ENCODE results near the gene ZNF787. TPM values are rescaled to one million over a fixed set of nuclear protein-coding genes. Genes with fewer than 3 reads are reported as not detected.

The ZNF787 gene
- polyA plus RNA-seq, 3 donors: 1.2 to 16.2 (median 1.8) TPM

DNA sequence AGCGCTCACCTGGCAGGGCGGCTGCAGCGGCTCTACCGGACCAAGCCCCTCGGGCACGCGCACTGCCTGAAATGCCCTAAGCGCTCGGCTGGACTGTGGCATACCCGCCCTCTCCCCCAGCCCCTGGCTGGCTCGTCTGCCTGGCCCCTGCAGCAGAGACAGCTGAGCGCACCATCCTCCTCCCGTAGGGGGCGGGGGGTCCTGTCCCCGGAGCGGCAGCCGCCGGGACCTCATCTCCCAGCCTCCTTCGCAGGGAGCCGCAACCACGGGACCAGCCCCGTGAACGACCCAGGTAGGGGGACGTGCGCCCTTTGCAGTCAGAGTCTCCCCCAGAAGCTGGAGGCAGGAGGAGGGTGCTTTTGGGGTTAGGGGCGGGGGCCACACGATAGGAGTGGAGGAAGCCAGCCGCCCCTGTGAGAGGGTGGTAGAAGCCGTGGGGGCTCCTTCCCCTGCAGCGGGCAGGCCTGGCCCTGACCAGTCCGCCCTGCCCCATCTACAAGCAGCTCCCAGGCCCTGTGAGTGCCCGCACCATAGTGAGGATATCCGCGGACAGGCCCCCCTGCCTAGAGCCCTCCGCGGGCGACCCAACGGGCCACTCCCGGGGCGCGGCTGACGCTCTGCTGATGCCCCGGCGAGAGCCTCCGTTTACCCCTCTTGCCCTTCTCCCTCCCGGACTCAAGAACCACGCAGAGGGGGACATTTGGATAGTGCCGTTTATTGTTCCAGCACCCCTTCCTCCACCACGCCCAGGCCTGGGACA lies 34.2 kb downstream of the ZNF787 start:
- Histone ChIP-seq H3K36me3 (replicated peaks in 1 of 2; ENCODE audit: control insufficient read depth in 1 of 2, insufficient read depth in 2 of 2, low read length in 2 of 2) (peaks cover 28 to 35% of the 10 kb centered on the region in 2 donors), H2AFZ (ENCODE audit: insufficient read depth, low read depth, low read length, poor library complexity, severe bottlenecking) (no peak overlapping the region), H3K27ac (ENCODE audit: low read depth in 1 of 2, low read length in 2 of 2) (no peak overlapping the region), H3K4me1 (ENCODE audit: control insufficient read depth in 1 of 2, insufficient read depth in 2 of 2, low read length in 2 of 2) (peaks cover under 1% of the 10 kb centered on the region in 2 donors), H4K20me1 (ENCODE audit: insufficient read depth, low read length) (peaks cover 81% of the 10 kb centered on the region), H3K4me3 (replicated peaks in 1 of 3; ENCODE audit: low read depth in 2 of 3, low read length in 3 of 3) (no peak overlapping the region), H3K79me2 (ENCODE audit: insufficient read depth, low read length) (peaks cover 28% of the 10 kb centered on the region), H3K9ac (ENCODE audit: insufficient read depth, low read length, poor library complexity, severe bottlenecking) (no peak overlapping the region), H3K27me3 (ENCODE audit: control insufficient read depth in 2 of 2, insufficient read depth in 2 of 2, low read length in 2 of 2) (peaks cover 0 to 3% of the 10 kb centered on the region in 2 donors), H3K4me2 (replicated peaks; ENCODE audit: extremely low read depth, low read length, poor library complexity, severe bottlenecking) (no peak overlapping the region), H3K9me3 (replicated peaks in 1 of 2; ENCODE audit: control insufficient read depth in 1 of 2, insufficient read depth in 1 of 2, low read length in 2 of 2) (peaks cover 0 to 9% of the 10 kb centered on the region in 2 donors)
- Mint-ChIP-seq H3K4me3 (no peak overlapping the region), H3K9me3 (peaks cover 0 to 6% (median 2%) of the 10 kb centered on the region in 7 donors), H3K27me3 (ENCODE audit: low read depth in 3 of 3) (peaks cover 6 to 12% (median 8%) of the 10 kb centered on the region in 3 donors), H3K27ac (peak overlapping the region in 2 of 7 donors; percentile 56 to 59), H3K36me3 (peaks cover 36 to 47% of the 10 kb centered on the region in 2 donors), H3K4me1 (peaks cover 13% of the 10 kb centered on the region)
- TF ChIP-seq, protein P1, sequence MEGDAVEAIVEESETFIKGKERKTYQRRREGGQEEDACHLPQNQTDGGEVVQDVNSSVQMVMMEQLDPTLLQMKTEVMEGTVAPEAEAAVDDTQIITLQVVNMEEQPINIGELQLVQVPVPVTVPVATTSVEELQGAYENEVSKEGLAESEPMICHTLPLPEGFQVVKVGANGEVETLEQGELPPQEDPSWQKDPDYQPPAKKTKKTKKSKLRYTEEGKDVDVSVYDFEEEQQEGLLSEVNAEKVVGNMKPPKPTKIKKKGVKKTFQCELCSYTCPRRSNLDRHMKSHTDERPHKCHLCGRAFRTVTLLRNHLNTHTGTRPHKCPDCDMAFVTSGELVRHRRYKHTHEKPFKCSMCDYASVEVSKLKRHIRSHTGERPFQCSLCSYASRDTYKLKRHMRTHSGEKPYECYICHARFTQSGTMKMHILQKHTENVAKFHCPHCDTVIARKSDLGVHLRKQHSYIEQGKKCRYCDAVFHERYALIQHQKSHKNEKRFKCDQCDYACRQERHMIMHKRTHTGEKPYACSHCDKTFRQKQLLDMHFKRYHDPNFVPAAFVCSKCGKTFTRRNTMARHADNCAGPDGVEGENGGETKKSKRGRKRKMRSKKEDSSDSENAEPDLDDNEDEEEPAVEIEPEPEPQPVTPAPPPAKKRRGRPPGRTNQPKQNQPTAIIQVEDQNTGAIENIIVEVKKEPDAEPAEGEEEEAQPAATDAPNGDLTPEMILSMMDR (IDR thresholded peaks at IDR 0.05): no peak
- 91% methylated on average over 48 of the region's 49 CpGs for WGBS (ENCODE audit: insufficient coverage)
- intact Hi-C loops (cut with micrococcal nuclease): no loop called here
- DNase-seq: no peak

DNA sequence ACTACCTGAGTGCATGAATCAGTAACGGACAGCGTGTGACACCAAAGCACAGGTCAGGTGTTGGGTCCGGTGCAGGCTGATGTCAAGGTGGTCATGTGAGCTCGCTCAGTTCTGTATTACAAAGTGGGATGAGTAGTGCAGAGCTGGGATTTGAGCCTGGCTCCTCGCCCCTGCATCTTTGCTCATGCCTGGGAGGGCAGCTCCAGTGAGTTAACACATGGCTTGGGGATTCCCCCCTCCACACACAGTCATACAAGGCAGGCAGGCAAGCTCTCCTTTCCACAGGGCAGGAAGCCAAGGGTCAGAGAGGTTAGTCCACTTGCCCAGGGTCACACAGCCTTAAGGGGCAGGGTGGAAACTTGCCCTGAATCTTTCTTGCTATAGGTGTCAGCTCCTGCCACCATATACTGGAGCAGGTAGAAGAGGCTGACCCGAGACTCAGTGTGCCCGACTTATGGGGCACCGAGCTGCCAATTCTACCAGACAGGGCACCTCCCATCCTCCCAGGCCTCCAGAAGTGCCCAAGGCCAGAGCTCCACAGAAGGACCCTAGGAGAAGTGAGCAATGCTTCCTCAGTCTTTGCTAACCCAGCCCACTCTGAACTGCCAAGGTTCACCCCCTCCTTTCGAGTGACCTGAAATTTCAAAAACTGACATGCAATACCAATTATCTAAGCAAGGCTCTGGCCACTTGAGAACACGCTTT lies 35.4 kb downstream of the ZNF787 start:
- WGBS (ENCODE audit: insufficient coverage): 95% methylated on average over 4 of the region's 10 CpGs
- DNase-seq: no peak
- Mint-ChIP-seq H3K27ac (no peak overlapping the region), H3K4me1 (peaks cover 18% of the 10 kb centered on the region), H3K36me3 (peaks cover 30 to 36% of the 10 kb centered on the region in 2 donors), H3K9me3 (peaks cover 0 to 6% (median 2%) of the 10 kb centered on the region in 7 donors), H3K4me3 (no peak overlapping the region), H3K27me3 (ENCODE audit: low read depth in 3 of 3) (peaks cover 14 to 22% (median 19%) of the 10 kb centered on the region in 3 donors)
- Histone ChIP-seq H2AFZ (ENCODE audit: insufficient read depth, low read depth, low read length, poor library complexity, severe bottlenecking) (no peak overlapping the region), H3K4me1 (ENCODE audit: control insufficient read depth in 1 of 2, insufficient read depth in 2 of 2, low read length in 2 of 2) (peaks cover 11 to 12% of the 10 kb centered on the region in 2 donors), H3K79me2 (ENCODE audit: insufficient read depth, low read length) (peaks cover 17% of the 10 kb centered on the region), H3K9ac (ENCODE audit: insufficient read depth, low read length, poor library complexity, severe bottlenecking) (no peak overlapping the region), H3K27ac (ENCODE audit: low read depth in 1 of 2, low read length in 2 of 2) (no peak overlapping the region), H3K27me3 (ENCODE audit: control insufficient read depth in 2 of 2, insufficient read depth in 2 of 2, low read length in 2 of 2) (peaks cover 0 to 4% of the 10 kb centered on the region in 2 donors), H3K9me3 (replicated peaks in 1 of 2; ENCODE audit: control insufficient read depth in 1 of 2, insufficient read depth in 1 of 2, low read length in 2 of 2) (peaks cover 0 to 9% of the 10 kb centered on the region in 2 donors), H3K36me3 (replicated peaks in 1 of 2; ENCODE audit: control insufficient read depth in 1 of 2, insufficient read depth in 2 of 2, low read length in 2 of 2) (peaks cover 24 to 28% of the 10 kb centered on the region in 2 donors), H3K4me3 (replicated peaks in 1 of 3; ENCODE audit: low read depth in 2 of 3, low read length in 3 of 3) (no peak overlapping the region), H3K4me2 (replicated peaks; ENCODE audit: extremely low read depth, low read length, poor library complexity, severe bottlenecking) (no peak overlapping the region), H4K20me1 (ENCODE audit: insufficient read depth, low read length) (peaks cover 70% of the 10 kb centered on the region)
- intact Hi-C loops (cut with micrococcal nuclease): no loop called here
- TF ChIP-seq, protein P1 (IDR thresholded peaks at IDR 0.05): no peak

All from CD14-positive monocyte (primary cell).